ENCODE results near the gene AHRR. TPM values are rescaled to one million over a fixed set of nuclear protein-coding genes. Genes with fewer than 3 reads are reported as not detected.

The AHRR gene
- total and polyA plus RNA-seq, 2 experiments from 2014 or later, result 0.27 to 1.8 TPM

DNA sequence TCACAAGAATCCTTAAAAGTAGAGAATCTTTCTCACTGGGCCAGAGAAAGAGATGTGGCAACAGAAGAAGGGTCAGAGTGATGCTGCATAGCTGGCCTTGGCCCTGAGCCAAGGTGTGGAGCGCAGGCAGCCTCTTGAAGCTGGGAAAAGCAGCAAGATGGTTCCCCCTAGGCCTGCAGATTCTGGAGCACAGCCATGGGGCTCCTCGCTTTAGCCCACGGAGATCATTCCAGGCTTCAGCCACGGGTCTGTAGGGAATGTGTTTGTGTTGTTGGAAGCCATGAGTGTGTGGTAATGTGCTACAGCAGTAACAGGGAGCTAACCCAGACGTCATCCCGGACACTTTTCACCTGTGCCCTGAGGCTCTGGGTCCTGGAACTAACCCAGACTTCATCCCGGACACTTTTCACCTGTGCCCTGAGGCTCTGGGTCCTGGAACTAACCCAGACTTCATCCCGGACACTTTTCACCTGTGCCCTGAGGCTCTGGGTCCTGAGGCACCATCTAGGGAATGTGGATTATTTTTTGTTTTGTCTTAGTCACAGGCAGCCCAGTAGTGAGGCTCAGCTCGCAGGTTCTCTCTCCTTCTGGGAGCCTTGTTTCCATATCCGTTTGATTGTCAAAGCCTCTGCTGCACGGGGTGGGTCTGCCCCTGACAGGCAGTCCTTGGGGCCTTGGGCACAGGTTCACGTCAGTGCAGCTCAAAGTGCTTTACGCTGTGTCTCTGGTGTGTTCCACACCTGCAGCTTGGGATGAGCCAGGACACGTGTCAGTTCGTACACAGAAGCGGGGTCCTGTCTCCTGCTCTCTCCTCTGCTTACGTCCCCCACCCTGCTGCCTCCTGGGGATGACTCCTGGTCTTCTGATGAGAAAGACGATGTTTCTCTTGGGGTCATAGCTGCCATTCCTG, 65.2 kb downstream of the AHRR start:
- DNase-seq (ENCODE audit: low spot score) (no peak), ATAC-seq (no peak)
- no peaks in the 10 kb centered on the region for H3K36me3 ChIP-seq (ENCODE audit: insufficient read depth)
- H4K20me1 ChIP-seq (replicated peaks; ENCODE audit: insufficient read depth), result no peaks in the 10 kb centered on the region
- no peak overlapping the region for H3K4me2 ChIP-seq
- Mint-ChIP-seq H3K4me1 (peaks cover 22% of the 10 kb centered on the region), H3K4me3 (no peak overlapping the region), H3K36me3 (ENCODE audit: low read depth) (peaks cover 2% of the 10 kb centered on the region; the same call in 1 of the 3 replicates), H3K27me3 (ENCODE audit: insufficient read depth, low read depth, poor library complexity) (peaks cover 16% of the 10 kb centered on the region), H3K27ac (no peak overlapping the region), H3K9me3 (peaks cover 3% of the 10 kb centered on the region; the same call in 2 of the 3 replicates)
- H3F3A ChIP-seq (replicated peaks; ENCODE audit: low read depth), result no peaks in the 10 kb centered on the region
- no peaks in the 10 kb centered on the region for H3K79me2 ChIP-seq (replicated peaks; ENCODE audit: insufficient read depth)
- no peak for TF ChIP-seq ZNF331 (CRISPR knock-in tag; IDR thresholded peaks at IDR 0.05; ENCODE audit: low read depth)
- TF ChIP-seq, protein P1, sequence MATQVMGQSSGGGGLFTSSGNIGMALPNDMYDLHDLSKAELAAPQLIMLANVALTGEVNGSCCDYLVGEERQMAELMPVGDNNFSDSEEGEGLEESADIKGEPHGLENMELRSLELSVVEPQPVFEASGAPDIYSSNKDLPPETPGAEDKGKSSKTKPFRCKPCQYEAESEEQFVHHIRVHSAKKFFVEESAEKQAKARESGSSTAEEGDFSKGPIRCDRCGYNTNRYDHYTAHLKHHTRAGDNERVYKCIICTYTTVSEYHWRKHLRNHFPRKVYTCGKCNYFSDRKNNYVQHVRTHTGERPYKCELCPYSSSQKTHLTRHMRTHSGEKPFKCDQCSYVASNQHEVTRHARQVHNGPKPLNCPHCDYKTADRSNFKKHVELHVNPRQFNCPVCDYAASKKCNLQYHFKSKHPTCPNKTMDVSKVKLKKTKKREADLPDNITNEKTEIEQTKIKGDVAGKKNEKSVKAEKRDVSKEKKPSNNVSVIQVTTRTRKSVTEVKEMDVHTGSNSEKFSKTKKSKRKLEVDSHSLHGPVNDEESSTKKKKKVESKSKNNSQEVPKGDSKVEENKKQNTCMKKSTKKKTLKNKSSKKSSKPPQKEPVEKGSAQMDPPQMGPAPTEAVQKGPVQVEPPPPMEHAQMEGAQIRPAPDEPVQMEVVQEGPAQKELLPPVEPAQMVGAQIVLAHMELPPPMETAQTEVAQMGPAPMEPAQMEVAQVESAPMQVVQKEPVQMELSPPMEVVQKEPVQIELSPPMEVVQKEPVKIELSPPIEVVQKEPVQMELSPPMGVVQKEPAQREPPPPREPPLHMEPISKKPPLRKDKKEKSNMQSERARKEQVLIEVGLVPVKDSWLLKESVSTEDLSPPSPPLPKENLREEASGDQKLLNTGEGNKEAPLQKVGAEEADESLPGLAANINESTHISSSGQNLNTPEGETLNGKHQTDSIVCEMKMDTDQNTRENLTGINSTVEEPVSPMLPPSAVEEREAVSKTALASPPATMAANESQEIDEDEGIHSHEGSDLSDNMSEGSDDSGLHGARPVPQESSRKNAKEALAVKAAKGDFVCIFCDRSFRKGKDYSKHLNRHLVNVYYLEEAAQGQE (IDR thresholded peaks at IDR 0.05; ENCODE audit: unreplicated experiment), result no peak
- TF ChIP-seq EZH2 (IDR thresholded peaks at IDR 0.05; ENCODE audit: low read depth, unreplicated experiment), result no peak
- TF ChIP-seq, protein P2, sequence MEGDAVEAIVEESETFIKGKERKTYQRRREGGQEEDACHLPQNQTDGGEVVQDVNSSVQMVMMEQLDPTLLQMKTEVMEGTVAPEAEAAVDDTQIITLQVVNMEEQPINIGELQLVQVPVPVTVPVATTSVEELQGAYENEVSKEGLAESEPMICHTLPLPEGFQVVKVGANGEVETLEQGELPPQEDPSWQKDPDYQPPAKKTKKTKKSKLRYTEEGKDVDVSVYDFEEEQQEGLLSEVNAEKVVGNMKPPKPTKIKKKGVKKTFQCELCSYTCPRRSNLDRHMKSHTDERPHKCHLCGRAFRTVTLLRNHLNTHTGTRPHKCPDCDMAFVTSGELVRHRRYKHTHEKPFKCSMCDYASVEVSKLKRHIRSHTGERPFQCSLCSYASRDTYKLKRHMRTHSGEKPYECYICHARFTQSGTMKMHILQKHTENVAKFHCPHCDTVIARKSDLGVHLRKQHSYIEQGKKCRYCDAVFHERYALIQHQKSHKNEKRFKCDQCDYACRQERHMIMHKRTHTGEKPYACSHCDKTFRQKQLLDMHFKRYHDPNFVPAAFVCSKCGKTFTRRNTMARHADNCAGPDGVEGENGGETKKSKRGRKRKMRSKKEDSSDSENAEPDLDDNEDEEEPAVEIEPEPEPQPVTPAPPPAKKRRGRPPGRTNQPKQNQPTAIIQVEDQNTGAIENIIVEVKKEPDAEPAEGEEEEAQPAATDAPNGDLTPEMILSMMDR (conservative IDR thresholded peaks at IDR 0.05; ENCODE audit: low read depth in 2 of 2), result no peak
- no peak for TF ChIP-seq EZH2phosphoT487 (IDR thresholded peaks at IDR 0.05; ENCODE audit: unreplicated experiment)
- no peak for TF ChIP-seq NANOG (IDR thresholded peaks at IDR 0.05; ENCODE audit: borderline replicate concordance)
- TF ChIP-seq, protein P3, sequence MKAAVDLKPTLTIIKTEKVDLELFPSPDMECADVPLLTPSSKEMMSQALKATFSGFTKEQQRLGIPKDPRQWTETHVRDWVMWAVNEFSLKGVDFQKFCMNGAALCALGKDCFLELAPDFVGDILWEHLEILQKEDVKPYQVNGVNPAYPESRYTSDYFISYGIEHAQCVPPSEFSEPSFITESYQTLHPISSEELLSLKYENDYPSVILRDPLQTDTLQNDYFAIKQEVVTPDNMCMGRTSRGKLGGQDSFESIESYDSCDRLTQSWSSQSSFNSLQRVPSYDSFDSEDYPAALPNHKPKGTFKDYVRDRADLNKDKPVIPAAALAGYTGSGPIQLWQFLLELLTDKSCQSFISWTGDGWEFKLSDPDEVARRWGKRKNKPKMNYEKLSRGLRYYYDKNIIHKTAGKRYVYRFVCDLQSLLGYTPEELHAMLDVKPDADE (IDR thresholded peaks at IDR 0.05), result no peak
- TF ChIP-seq, protein P4, sequence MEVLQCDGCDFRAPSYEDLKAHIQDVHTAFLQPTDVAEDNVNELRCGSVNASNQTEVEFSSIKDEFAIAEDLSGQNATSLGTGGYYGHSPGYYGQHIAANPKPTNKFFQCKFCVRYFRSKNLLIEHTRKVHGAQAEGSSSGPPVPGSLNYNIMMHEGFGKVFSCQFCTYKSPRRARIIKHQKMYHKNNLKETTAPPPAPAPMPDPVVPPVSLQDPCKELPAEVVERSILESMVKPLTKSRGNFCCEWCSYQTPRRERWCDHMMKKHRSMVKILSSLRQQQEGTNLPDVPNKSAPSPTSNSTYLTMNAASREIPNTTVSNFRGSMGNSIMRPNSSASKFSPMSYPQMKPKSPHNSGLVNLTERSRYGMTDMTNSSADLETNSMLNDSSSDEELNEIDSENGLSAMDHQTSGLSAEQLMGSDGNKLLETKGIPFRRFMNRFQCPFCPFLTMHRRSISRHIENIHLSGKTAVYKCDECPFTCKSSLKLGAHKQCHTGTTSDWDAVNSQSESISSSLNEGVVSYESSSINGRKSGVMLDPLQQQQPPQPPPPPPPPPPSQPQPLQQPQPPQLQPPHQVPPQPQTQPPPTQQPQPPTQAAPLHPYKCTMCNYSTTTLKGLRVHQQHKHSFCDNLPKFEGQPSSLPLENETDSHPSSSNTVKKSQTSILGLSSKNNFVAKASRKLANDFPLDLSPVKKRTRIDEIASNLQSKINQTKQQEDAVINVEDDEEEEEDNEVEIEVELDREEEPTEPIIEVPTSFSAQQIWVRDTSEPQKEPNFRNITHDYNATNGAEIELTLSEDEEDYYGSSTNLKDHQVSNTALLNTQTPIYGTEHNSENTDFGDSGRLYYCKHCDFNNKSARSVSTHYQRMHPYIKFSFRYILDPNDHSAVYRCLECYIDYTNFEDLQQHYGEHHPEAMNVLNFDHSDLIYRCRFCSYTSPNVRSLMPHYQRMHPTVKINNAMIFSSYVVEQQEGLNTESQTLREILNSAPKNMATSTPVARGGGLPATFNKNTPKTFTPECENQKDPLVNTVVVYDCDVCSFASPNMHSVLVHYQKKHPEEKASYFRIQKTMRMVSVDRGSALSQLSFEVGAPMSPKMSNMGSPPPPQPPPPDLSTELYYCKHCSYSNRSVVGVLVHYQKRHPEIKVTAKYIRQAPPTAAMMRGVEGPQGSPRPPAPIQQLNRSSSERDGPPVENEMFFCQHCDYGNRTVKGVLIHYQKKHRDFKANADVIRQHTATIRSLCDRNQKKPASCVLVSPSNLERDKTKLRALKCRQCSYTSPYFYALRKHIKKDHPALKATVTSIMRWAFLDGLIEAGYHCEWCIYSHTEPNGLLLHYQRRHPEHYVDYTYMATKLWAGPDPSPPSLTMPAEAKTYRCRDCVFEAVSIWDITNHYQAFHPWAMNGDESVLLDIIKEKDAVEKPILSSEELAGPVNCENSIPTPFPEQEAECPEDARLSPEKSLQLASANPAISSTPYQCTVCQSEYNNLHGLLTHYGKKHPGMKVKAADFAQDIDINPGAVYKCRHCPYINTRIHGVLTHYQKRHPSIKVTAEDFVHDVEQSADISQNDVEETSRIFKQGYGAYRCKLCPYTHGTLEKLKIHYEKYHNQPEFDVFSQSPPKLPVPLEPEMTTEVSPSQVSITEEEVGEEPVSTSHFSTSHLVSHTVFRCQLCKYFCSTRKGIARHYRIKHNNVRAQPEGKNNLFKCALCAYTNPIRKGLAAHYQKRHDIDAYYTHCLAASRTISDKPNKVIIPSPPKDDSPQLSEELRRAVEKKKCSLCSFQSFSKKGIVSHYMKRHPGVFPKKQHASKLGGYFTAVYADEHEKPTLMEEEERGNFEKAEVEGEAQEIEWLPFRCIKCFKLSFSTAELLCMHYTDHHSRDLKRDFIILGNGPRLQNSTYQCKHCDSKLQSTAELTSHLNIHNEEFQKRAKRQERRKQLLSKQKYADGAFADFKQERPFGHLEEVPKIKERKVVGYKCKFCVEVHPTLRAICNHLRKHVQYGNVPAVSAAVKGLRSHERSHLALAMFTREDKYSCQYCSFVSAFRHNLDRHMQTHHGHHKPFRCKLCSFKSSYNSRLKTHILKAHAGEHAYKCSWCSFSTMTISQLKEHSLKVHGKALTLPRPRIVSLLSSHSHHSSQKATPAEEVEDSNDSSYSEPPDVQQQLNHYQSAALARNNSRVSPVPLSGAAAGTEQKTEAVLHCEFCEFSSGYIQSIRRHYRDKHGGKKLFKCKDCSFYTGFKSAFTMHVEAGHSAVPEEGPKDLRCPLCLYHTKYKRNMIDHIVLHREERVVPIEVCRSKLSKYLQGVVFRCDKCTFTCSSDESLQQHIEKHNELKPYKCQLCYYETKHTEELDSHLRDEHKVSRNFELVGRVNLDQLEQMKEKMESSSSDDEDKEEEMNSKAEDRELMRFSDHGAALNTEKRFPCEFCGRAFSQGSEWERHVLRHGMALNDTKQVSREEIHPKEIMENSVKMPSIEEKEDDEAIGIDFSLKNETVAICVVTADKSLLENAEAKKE (CRISPR knock-in tag; IDR thresholded peaks at IDR 0.05), result no peak
- no peak for TF ChIP-seq JUNB (IDR thresholded peaks at IDR 0.05; ENCODE audit: unreplicated experiment)
- no peak for TF ChIP-seq POLR2AphosphoS5 (IDR thresholded peaks at IDR 0.05; ENCODE audit: low read depth)
- no peak for TF ChIP-seq CREB1 (CRISPR knock-in tag; IDR thresholded peaks at IDR 0.05; ENCODE audit: low read depth)
- no peak for TF ChIP-seq ZNF114 (CRISPR knock-in tag; IDR thresholded peaks at IDR 0.05)
- TF ChIP-seq STAT1 (IDR thresholded peaks at IDR 0.05; ENCODE audit: unreplicated experiment), result no peak
- H2AFZ ChIP-seq, result no peak overlapping the region
- H3K4me3 ChIP-seq, result no peak overlapping the region
- H3K27ac ChIP-seq (ENCODE audit: low read depth), result no peak overlapping the region
- no peaks in the 10 kb centered on the region for H3K4me1 ChIP-seq (ENCODE audit: insufficient read depth)
- no peaks in the 10 kb centered on the region for H3K9me2 ChIP-seq (ENCODE audit: insufficient read depth)
- no peaks in the 10 kb centered on the region for H3K27me3 ChIP-seq (ENCODE audit: insufficient read depth)
